HG02763 (cell line): Measurements from ENCODE around the gene CTXND1.
"Not testable (repeated sequence)": the region's sequence is repeated elsewhere in the genome, so short reads cannot be mapped to it uniquely, and the experiment has no call there.

Experiments used
- ATAC-seq: cut with Tn5 transposase; IDR thresholded peaks from one replicate; pipeline ENCODE4 v1.9.1; 2021; ENCODE audit warnings: mild to moderate bottlenecking, moderate library complexity; ENCODE audit not compliant: unreplicated experiment

The CTXND1 gene

GRCh38 chr15:80252121-80252518, at the start of gene CTXND1:
CTXND1 (minus strand) TSS chr15:80252213; CDS start chr15:80201949, 50,264 bp downstream.
- no peak for ATAC-seq

GRCh38 chr15:80301472-80301871, 49.5 kb upstream of the CTXND1 start:
- ATAC-seq, result no peak

GRCh38 chr15:80295777-80296176, 43.8 kb upstream of the CTXND1 start:
- not testable (repeated sequence) for ATAC-seq

- ATAC-seq, result no peak
Observed at GRCh38 chr15:80292079-80292478, 40.1 kb upstream of the CTXND1 start.

GRCh38 chr15:80290891-80291290, 38.9 kb upstream of the CTXND1 start:
- not testable (repeated sequence) for ATAC-seq

- no peak for ATAC-seq
Observed at GRCh38 chr15:80289528-80290495, 37.8 kb upstream of the CTXND1 start.

- no peak for ATAC-seq
Observed at GRCh38 chr15:80288131-80288530, 36.1 kb upstream of the CTXND1 start.

GRCh38 chr15:80286055-80286454, 34.0 kb upstream of the CTXND1 start:
- ATAC-seq, result no peak

GRCh38 chr15:80285379-80285778, 33.4 kb upstream of the CTXND1 start:
- no peak for ATAC-seq

GRCh38 chr15:80283531-80283930, 31.5 kb upstream of the CTXND1 start:
- ATAC-seq, result no peak

GRCh38 chr15:80277147-80277546, 25.1 kb upstream of the CTXND1 start:
- ATAC-seq, result no peak

GRCh38 chr15:80275961-80276360, 23.9 kb upstream of the CTXND1 start:
- ATAC-seq, result no peak

- no peak for ATAC-seq
Observed at GRCh38 chr15:80274996-80275395, 23.0 kb upstream of the CTXND1 start.

GRCh38 chr15:80274554-80274953, 22.5 kb upstream of the CTXND1 start:
- ATAC-seq, result no peak

GRCh38 chr15:80272987-80273386, 21.0 kb upstream of the CTXND1 start:
- no peak for ATAC-seq

- ATAC-seq, result no peak
Observed at GRCh38 chr15:80270472-80270871, 18.5 kb upstream of the CTXND1 start.

GRCh38 chr15:80268101-80268500, 16.1 kb upstream of the CTXND1 start:
- ATAC-seq, result no peak

GRCh38 chr15:80267658-80268057, 15.6 kb upstream of the CTXND1 start:
- no peak for ATAC-seq

GRCh38 chr15:80266745-80267144, 14.7 kb upstream of the CTXND1 start:
- no peak for ATAC-seq

- ATAC-seq, result no peak
Observed at GRCh38 chr15:80266113-80266512, 14.1 kb upstream of the CTXND1 start.

GRCh38 chr15:80265021-80265420, 13.0 kb upstream of the CTXND1 start:
- ATAC-seq, result no peak

GRCh38 chr15:80264031-80264430, 12.0 kb upstream of the CTXND1 start:
- ATAC-seq, result no peak

- ATAC-seq, result no peak
Observed at GRCh38 chr15:80260551-80260950, 8.5 kb upstream of the CTXND1 start.
